Liver (tissue), 9 donors: ENCODE measurements around the gene EDEM1. TPM values are rescaled to one million over a fixed set of nuclear protein-coding genes. Genes with fewer than 3 reads are reported as not detected.

ENCODE experiments used
- DNase-seq: peaks from one replicate; pipeline ENCODE4 v3.0.0-alpha.2; 2017; ENCODE audit warnings: low spot score
- H3K27ac ChIP-seq, 2 donors: one replicate each; pipeline ENCODE4 v1.7.0; 2013; ENCODE audit warnings: inconsistent platforms in 2 of 2, low read length in 2 of 2, control low read depth in 1 of 2, low read depth in 1 of 2, mild to moderate bottlenecking in 1 of 2
- H3K27me3 ChIP-seq, 4 donors: one replicate each; pipeline versions ENCODE4 v1.6.1 to v1.7.0; 2013; ENCODE audit warnings: low read length in 3 of 4, inconsistent platforms in 1 of 4, mild to moderate bottlenecking in 1 of 4, moderate library complexity in 1 of 4; ENCODE audit not compliant: control insufficient read depth in 4 of 4, insufficient read depth in 4 of 4
- H3K36me3 ChIP-seq, 4 donors: one replicate each; pipeline versions ENCODE4 v1.6.1 to v1.7.0; 2013; ENCODE audit warnings: low read length in 3 of 4, mild to moderate bottlenecking in 3 of 4, low read depth in 1 of 4, moderate library complexity in 1 of 4; ENCODE audit not compliant: control insufficient read depth in 4 of 4, insufficient read depth in 3 of 4
- H3K4me1 ChIP-seq, 4 donors: one replicate each; pipeline versions ENCODE4 v1.6.1 to v1.7.0; 2013; ENCODE audit warnings: low read length in 3 of 4, mild to moderate bottlenecking in 3 of 4, moderate library complexity in 1 of 4; ENCODE audit not compliant: control insufficient read depth in 4 of 4, insufficient read depth in 4 of 4
- H3K4me3 ChIP-seq, 3 donors: one replicate each; pipeline versions ENCODE4 v1.6.1 to v1.7.0; 2013; ENCODE audit warnings: low read length in 3 of 3, control low read depth in 1 of 3, low read depth in 1 of 3, mild to moderate bottlenecking in 1 of 3
- H3K9ac ChIP-seq, 2 donors: one replicate each; pipeline ENCODE4 v1.7.0; 2013; ENCODE audit warnings: low read length in 2 of 2, mild to moderate bottlenecking in 2 of 2, moderate library complexity in 2 of 2, control low read depth in 1 of 2, low read depth in 1 of 2
- H3K9me3 ChIP-seq, 4 donors: one replicate each; pipeline versions ENCODE4 v1.6.1 to v1.7.0; 2013; ENCODE audit warnings: low read length in 3 of 4; ENCODE audit not compliant: control insufficient read depth in 4 of 4
- ATF3 ChIP-seq: IDR thresholded peaks from 2 replicates; pipeline ENCODE4 v1.6.1; 2016; ENCODE audit warnings: antibody characterized with exemption
- FOXA1 ChIP-seq: IDR thresholded peaks from 2 replicates; pipeline ENCODE4 v1.6.1; 2016; ENCODE audit warnings: antibody characterized with exemption
- FOXA2 ChIP-seq: IDR thresholded peaks from 2 replicates; pipeline ENCODE4 v1.6.1; 2016; ENCODE audit warnings: antibody characterized with exemption
- GABPA ChIP-seq, 2 donors: IDR thresholded peaks in 1 of 2; conservative IDR thresholded peaks in 1 of 2; 2 replicates each; pipeline ENCODE4 v1.6.1; 2016; ENCODE audit warnings: antibody characterized with exemption in 2 of 2, mild to moderate bottlenecking in 1 of 2, moderate library complexity in 1 of 2
- HNF4A ChIP-seq, 2 donors: conservative IDR thresholded peaks; 2 replicates each; pipeline ENCODE4 v1.6.1; 2016; ENCODE audit warnings: antibody characterized with exemption in 2 of 2, mild to moderate bottlenecking in 2 of 2
- HNF4G ChIP-seq: IDR thresholded peaks from 2 replicates; pipeline ENCODE4 v1.6.1; 2016; ENCODE audit warnings: antibody characterized with exemption
- JUND ChIP-seq, 2 donors: IDR thresholded peaks; 2 replicates each; pipeline ENCODE4 v1.6.1; 2016; ENCODE audit warnings: antibody characterized with exemption in 2 of 2
- NR2F2 ChIP-seq: IDR thresholded peaks from 2 replicates; pipeline ENCODE4 v1.6.1; 2016; ENCODE audit warnings: antibody characterized with exemption
- RAD21 ChIP-seq, 2 donors: IDR thresholded peaks; 2 replicates each; pipeline ENCODE4 v1.6.1; 2016; ENCODE audit warnings: antibody characterized with exemption in 2 of 2, mild to moderate bottlenecking in 2 of 2
- REST ChIP-seq: IDR thresholded peaks from 2 replicates; pipeline ENCODE4 v1.6.1; 2016; ENCODE audit warnings: antibody characterized with exemption, mild to moderate bottlenecking
- SP1 ChIP-seq: IDR thresholded peaks from 2 replicates; pipeline ENCODE4 v1.6.1; 2018; ENCODE audit warnings: antibody characterized with exemption, mild to moderate bottlenecking
- TAF1 ChIP-seq: conservative IDR thresholded peaks from 2 replicates; pipeline ENCODE4 v1.6.1; 2016; ENCODE audit warnings: antibody characterized with exemption, mild to moderate bottlenecking
- YY1 ChIP-seq: IDR thresholded peaks from 2 replicates; pipeline ENCODE4 v1.6.1; 2016; ENCODE audit warnings: antibody characterized with exemption, mild to moderate bottlenecking
- WGBS: extraction: QIAGEN DNeasy Blood & Tissue Kit; methylation state at CpG from one replicate; pipeline ENCODE4 v1.1.7; 2013; 5-methylcytosine and 5-hydroxymethylcytosine counted together
- polyA plus RNA-seq, 2 donors: library from polyadenylated mRNA; stranded (reverse) in 1 of 2; unstranded in 1 of 2; fragments of 200-250 nt in 1 of 2; fragments of >200 nt in 1 of 2; fragmentation: Nextera tagmentation in 1 of 2; extraction: Ambion mirVana in 1 of 2; gene quantifications; one replicate each; pipeline versions ENCODE4 v1.2.1 to v1.2.3, GENCODE V29; 2013 to 2015
- total RNA-seq, 2 donors: library from RNA; depleted of rRNA; stranded (reverse); fragments of >200 nt; gene quantifications; one replicate each; pipeline ENCODE4 v1.2.3, GENCODE V29; 2014
- TF ChIP-seq, protein P1 (sequence below): IDR thresholded peaks from 2 replicates; pipeline ENCODE4 v1.6.1; 2016; ENCODE audit warnings: antibody characterized with exemption
- TF ChIP-seq, protein P2 (sequence below): fragments of 150-350 bp; IDR thresholded peaks from 2 replicates; pipeline ENCODE4 v1.5.1; 2017; ENCODE audit warnings: improper control_type of control experiment, low read depth, low read length; ENCODE audit not compliant: missing input control
- TF ChIP-seq, protein P3 (sequence below): IDR thresholded peaks from 2 replicates; pipeline ENCODE4 v1.6.1; 2016; ENCODE audit warnings: antibody characterized with exemption
- donor health status: healthy.
- donor health status: healthy.
- donor health status: healthy.
- donor health status: healthy.
- donor health status: healthy.

EDEM1 gene
- total and polyA plus RNA-seq, 4 donors: 20.4 to 97.5 (median 32.9) TPM

GRCh38 chr3:5260992-5261501, 73.5 kb downstream of the EDEM1 start:
- H3K9ac ChIP-seq: no peak overlapping the region
- no peaks in the 10 kb centered on the region for H3K36me3 ChIP-seq
- TF ChIP-seq NR2F2: no peak
- TF ChIP-seq, protein P1, sequence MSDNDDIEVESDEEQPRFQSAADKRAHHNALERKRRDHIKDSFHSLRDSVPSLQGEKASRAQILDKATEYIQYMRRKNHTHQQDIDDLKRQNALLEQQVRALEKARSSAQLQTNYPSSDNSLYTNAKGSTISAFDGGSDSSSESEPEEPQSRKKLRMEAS: no peak
- no peak for TF ChIP-seq TAF1
- TF ChIP-seq FOXA2: no peak
- H3K27ac ChIP-seq: no peak overlapping the region
- DNase-seq: no peak
- no peaks in the 10 kb centered on the region for H3K27me3 ChIP-seq
- H3K4me1 ChIP-seq: no peaks in the 10 kb centered on the region
- no peaks in the 10 kb centered on the region for H3K9me3 ChIP-seq
- WGBS: 56% methylated on average over 2 of the region's 2 CpGs
- no peak overlapping the region for H3K4me3 ChIP-seq

- H3K9me3 ChIP-seq: no peaks in the 10 kb centered on the region
- no peak overlapping the region for H3K27ac ChIP-seq
- DNase-seq: no peak
- TF ChIP-seq YY1: no peak
- no peak for TF ChIP-seq JUND (IDR thresholded peaks at IDR 0.05)
- TF ChIP-seq, protein P2, sequence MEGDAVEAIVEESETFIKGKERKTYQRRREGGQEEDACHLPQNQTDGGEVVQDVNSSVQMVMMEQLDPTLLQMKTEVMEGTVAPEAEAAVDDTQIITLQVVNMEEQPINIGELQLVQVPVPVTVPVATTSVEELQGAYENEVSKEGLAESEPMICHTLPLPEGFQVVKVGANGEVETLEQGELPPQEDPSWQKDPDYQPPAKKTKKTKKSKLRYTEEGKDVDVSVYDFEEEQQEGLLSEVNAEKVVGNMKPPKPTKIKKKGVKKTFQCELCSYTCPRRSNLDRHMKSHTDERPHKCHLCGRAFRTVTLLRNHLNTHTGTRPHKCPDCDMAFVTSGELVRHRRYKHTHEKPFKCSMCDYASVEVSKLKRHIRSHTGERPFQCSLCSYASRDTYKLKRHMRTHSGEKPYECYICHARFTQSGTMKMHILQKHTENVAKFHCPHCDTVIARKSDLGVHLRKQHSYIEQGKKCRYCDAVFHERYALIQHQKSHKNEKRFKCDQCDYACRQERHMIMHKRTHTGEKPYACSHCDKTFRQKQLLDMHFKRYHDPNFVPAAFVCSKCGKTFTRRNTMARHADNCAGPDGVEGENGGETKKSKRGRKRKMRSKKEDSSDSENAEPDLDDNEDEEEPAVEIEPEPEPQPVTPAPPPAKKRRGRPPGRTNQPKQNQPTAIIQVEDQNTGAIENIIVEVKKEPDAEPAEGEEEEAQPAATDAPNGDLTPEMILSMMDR: no peak
- no peak for TF ChIP-seq NR2F2
- no peak for TF ChIP-seq RAD21 (IDR thresholded peaks at IDR 0.05)
- H3K9ac ChIP-seq: no peak overlapping the region
- no peaks in the 10 kb centered on the region for H3K4me1 ChIP-seq
- no peak overlapping the region for H3K4me3 ChIP-seq
- WGBS: 89% methylated on average over 4 of the region's 4 CpGs
- H3K27me3 ChIP-seq: no peaks in the 10 kb centered on the region
- H3K36me3 ChIP-seq: no peaks in the 10 kb centered on the region
Measured at GRCh38 chr3:5262507-5262906, 75.0 kb downstream of the EDEM1 start.

DNA sequence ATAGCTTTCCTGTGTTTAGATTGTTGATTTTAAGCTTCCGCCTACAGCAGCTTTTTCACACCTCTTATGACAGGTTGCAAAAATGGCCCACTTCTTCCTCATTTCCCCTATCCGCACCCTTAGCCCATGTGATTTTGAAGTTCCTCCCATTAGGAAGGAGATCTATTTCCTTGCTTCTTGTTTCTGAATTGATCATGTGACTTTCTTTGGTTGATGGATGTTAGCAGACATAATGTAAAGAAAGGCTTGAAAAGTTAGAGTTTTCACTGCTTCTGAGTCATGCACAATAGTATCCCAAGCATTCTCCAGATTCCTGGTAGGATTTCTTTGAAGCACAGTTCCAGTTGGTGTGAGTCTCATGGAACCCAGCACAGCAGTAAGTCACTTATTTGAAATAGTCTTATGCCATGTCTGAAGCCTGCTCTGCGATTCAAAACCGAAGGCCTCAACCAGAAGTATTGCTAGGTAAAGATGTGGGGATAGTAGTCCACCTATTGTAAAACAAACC, 76.6 kb downstream of the EDEM1 start:
- Histone ChIP-seq H3K4me1 (no peaks in the 10 kb centered on the region), H3K36me3 (no peaks in the 10 kb centered on the region), H3K27me3 (no peaks in the 10 kb centered on the region), H3K27ac (no peak overlapping the region), H3K9ac (no peak overlapping the region), H3K4me3 (no peak overlapping the region), H3K9me3 (no peaks in the 10 kb centered on the region)
- 93% methylated on average over 4 of the region's 4 CpGs for WGBS
- TF ChIP-seq REST (no peak), FOXA2 (no peak), YY1 (no peak), FOXA1 (no peak), GABPA (IDR thresholded peaks at IDR 0.05 in 1 of 2, conservative IDR thresholded peaks at IDR 0.05 in 1 of 2) (no peak), ATF3 (no peak), TAF1 (no peak), HNF4G (no peak), SP1 (no peak), NR2F2 (no peak), HNF4A (conservative IDR thresholded peaks at IDR 0.05) (no peak)
- TF ChIP-seq, protein P3, sequence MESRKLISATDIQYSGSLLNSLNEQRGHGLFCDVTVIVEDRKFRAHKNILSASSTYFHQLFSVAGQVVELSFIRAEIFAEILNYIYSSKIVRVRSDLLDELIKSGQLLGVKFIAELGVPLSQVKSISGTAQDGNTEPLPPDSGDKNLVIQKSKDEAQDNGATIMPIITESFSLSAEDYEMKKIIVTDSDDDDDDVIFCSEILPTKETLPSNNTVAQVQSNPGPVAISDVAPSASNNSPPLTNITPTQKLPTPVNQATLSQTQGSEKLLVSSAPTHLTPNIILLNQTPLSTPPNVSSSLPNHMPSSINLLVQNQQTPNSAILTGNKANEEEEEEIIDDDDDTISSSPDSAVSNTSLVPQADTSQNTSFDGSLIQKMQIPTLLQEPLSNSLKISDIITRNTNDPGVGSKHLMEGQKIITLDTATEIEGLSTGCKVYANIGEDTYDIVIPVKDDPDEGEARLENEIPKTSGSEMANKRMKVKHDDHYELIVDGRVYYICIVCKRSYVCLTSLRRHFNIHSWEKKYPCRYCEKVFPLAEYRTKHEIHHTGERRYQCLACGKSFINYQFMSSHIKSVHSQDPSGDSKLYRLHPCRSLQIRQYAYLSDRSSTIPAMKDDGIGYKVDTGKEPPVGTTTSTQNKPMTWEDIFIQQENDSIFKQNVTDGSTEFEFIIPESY: no peak
- no peak for DNase-seq
